Suppressor macrophage treated with lipopolysaccharide for 4 hours (primary cell): ENCODE results near the gene CES1.
"Not testable (repeated sequence)": the region's sequence is repeated elsewhere in the genome, so short reads cannot be mapped to it uniquely, and the experiment has no call there.

Source experiments
- DNase-seq: peaks from one replicate; pipeline ENCODE4 v3.0.0-alpha.2; 2020

CES1 gene

DNA sequence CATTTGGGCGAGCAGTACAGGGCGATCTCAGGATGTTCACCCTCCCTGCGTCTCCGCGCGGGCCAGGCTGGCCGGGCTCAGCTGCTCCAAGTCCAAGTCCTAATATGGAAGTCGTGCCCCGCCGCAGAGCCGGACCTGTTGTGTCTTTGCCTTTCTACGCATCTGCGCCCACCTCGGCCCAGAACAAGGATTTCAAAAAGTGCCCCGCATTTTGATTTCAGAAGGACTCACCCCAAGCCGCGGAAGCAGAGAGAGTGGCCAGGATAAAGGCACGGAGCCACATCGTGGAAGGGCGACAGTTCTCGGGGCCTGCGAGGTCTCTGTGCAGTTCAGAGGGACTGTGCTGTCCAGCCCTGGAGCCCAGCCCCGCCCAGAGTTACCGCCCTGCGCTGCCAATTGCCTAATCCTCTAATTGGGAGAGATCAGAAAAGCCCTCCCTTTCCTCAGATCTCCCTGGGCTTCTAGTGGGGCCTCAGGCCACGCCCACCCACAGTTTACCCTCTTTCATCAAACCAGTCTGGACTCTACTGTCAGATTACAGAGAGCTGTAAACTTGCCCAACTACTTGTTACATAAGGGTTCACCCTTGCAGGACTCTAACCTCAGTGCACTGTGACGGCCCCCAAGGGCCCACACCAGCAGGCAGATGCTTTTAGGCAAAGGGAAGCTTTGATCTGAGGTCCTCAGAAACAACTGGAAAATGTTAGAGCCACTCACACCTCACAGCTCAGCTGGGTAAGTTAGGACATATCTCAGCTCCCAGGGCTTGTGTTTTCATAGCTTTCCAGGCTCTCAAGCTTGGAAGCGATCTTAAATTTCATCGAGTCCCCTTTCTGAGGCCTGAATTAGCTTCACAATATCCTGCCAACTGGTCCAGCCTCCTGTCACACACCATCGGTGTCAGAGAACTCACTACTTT, at the start of gene CES1:
Gene CES1, minus strand, starts transcription at position 324 of the 919 bp plus-strand sequence. Its CDS starts 41 bp downstream, at position 283.
- DNase-seq = peak; percentile 21

DNA sequence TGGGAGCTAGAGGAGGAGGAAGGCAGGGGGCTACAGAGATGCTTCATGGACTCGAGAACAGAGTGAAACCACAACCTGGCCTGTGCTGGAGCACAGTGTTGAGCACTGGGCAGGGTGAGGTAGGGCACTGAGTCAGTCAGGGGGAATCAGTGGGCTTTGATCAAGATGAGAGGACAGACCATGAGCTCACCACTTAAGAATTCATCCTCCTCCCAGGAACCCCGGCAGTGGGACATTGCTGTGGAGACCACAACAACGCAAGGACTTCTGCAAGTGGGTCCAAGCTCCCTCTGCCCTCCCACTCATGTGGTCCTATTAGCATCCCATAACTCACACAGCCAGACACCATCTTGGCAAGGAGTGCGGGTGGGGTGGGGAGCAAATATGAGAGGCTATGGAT, 44.0 kb upstream of the CES1 start:
- DNase-seq = no peak

DNA sequence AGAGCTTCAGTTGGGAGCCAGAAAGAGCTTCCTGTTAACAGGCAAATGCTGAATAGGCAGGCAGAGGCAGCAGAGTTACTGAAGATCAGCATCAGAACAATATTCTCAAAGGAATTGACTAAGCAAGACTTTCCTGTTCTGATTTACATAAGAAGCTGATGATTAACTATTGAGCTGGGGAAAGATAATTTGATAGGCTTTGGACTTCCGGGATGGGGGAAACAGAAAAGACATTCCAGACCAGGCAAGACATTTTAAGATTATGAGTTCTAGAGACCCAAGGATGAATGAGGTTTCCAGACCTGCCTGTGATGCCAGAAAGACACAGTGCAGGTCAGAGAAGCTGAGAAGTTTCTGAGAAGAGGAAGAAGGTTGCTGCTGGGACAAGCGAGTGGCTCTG, 42.4 kb upstream of the CES1 start, which contains the start of gene CES5A:
Gene CES5A, minus strand, starts transcription at position 101 of the 400 bp plus-strand sequence. CDS start 152 bp downstream, outside the sequence.
- no peak for DNase-seq

DNA sequence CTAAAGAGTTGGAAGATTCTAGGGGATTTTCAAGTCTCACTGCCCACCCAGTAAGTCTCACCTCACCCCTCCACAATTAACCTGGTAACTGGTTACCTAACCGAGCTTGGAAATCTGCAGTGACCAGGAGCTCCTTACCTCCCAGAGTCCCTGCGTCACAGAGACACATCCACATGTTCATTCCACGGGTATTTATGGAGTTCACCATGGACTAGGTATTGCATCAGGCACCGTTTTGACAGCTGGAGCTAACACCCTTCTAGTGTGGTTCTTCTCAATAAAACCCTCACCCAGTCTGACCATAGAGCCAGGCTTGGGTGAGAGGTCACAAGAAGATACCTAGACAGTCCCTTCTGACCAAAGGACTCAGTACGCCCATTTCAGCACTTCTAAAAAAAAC, 40.2 kb upstream of the CES1 start:
- DNase-seq = no peak

DNA sequence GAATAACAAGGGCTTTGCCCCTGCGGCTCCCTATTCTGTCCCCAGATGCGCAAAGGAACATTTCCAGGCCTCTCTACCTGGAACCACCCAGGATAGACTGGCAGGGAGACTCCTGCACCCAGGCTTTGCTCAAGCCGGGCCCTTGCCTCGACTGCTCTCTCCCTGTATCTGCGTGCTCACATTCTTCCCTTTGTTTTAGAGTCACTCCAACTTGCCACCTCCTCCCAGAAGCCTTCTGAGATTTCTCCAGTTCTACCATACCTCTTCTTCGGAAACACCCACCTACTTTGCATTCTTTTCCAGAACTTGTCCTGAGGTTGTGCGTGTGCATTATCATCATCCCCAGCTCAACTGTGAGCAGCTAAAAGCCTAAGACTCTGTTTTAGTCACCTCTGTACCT, 39.2 kb upstream of the CES1 start:
- no peak for DNase-seq

DNA sequence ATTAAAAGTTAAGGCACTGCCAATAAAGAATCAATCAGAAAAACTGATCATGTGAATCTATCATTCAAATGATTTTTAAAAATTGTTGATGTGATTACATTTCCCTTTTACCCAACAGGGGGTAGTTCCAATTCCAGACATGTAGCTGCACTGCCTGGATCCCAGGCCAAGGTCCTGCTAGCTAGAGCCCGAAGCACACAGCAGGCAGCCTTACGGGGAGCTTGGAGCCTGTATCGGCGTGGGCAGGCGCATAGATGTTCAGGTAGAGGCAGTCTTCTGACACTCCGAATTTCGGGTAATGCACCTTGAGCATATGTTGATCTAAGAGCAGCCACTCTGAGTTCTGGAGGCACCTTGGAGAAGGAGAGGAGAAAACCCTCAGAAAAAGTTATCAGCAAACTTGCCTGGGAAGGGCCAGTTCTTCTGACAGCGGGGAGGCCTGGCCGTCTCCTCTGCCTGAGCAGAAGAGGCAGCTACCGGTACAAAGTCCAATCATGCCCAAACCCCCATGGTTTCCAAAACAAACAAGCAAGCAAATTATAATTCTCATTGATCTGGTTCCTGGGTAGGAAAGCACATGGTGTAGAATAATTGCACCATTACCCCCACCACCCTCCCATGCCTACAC, 38.6 kb upstream of the CES1 start:
- DNase-seq = no peak

DNA sequence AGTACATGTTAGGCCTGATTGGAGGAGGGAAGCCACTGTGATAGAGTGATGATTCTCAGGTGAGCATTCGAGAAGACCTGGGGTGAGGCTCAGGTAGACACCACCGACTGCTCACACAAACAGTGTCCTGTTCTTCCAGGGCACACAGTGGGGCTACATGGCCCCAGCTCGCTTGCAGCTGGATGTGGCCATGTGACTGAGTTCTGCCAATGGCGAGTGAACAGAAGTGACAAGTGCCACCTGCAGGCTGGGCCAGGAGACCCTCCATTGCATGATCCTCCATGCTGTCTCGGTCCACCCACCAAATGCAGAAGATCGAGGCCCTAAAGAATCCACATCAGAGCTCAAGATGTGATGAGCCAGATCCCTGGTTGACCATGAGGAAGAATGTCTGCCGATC, 36.1 kb upstream of the CES1 start:
- no peak for DNase-seq

DNA sequence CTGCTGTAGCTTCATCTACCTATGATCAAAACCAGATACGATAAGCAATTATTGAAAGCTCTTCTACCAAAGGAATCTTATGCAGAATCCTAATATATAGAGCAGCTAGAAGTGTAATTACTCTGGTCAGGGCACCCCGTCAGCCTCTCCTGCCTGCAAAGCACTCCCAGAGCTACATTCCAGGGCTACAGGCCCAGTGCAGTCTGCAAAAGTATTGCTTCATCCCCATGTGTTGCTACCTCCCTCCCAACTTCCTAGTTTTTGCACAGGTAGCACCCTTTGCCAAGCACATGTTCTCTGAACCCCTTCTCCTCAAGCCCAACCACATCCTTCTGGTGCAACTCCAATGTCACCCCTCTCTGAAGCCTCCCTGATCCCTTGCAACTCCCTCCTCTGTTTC, 35.2 kb upstream of the CES1 start:
- no peak for DNase-seq

DNA sequence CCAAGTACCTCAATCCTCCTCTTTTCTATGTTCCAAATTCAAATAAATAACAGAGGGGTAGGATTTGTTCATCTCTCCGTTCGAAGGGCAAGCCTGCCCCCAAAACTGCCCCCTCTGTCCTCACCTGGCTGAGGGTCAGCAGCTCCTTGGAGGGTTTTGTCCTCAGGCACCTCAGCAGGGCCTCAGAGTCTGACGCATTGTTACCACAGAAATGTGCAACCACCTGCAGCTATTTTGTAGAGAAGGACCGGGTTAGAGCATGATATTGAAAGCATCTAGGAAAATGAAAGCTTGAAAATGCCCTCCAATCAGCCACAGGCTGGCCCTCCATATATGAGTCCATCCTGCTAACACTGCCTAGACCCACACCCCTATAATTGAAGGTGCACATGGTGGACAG, 28.4 kb upstream of the CES1 start:
- DNase-seq = no peak

DNA sequence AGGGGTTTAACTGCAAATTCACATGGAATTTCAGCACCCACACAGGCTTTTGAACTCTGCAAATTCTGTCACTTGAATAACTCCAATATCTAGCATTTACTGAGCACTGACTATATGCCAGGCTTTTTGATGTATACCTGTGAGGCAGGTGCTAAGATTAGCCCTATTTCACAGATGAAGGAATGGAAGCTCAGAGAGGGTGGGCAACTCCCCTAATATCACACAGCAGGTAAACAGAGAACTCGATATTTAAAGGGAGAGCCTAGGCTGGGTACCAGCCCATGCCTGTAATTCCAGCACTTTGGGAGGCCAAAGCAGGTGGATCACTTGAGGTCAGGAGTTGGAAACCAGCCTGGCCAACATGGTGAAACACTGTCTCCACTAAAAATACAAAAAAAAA, 24.8 kb upstream of the CES1 start:
- DNase-seq = not testable (repeated sequence)

DNA sequence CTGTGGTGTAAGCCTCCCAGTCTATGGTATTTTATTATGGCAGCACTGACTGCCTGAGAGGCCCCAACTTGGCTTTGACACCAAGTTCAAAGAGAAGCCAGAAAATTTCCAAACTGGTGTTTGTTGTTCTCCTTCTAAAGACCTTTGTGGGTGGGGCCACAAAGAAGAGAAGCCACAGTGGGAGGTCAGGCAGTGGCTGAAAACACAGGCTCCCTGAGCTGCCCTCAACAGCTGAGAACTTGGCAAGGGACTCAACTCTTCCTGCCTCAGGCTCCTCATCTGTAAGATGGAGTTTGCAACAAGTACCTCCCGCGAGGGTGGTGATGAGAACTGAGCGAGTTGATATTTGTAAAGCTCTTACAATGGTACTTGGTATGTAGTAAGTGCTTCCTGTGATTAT, 24.1 kb upstream of the CES1 start:
- DNase-seq = no peak

DNA sequence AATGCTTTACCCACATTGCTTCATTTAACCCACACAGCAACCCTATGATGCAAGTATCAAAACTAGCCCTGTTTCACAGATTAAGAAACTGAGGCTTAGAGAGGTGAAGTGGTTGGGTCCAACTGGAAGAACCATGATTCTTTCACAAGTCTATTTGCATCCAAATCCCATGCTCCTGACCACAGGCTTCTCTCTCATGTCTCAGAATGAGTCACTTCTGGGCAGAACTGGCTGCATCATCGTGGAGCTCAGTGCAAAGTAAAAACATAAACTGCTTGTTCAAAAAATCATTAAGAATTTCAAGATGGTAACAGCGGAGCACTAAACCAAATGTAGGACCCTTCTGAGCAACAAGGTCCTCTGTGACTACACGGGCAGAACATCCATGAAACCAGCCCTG, 20.2 kb upstream of the CES1 start:
- no peak for DNase-seq

DNA sequence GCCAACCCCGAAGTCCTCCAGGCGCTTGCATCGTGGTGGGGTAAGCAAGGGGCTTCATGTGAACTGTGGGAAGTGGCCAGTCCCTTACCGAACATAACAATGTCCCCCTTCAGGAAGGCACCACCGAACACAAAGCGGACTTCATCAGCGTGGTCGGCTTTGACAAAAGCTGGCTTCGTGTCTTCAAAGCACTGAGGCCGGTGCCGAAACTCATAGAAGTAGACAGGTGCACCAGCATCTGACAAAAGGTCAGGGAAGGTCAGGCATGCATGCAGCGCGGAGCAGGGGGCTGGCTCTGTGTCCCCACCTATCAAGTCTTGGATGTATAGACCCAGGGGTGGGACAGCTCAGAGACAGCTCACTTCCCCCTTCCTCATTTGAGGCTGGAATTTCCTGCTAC, 16.6 kb upstream of the CES1 start:
- DNase-seq = no peak

DNA sequence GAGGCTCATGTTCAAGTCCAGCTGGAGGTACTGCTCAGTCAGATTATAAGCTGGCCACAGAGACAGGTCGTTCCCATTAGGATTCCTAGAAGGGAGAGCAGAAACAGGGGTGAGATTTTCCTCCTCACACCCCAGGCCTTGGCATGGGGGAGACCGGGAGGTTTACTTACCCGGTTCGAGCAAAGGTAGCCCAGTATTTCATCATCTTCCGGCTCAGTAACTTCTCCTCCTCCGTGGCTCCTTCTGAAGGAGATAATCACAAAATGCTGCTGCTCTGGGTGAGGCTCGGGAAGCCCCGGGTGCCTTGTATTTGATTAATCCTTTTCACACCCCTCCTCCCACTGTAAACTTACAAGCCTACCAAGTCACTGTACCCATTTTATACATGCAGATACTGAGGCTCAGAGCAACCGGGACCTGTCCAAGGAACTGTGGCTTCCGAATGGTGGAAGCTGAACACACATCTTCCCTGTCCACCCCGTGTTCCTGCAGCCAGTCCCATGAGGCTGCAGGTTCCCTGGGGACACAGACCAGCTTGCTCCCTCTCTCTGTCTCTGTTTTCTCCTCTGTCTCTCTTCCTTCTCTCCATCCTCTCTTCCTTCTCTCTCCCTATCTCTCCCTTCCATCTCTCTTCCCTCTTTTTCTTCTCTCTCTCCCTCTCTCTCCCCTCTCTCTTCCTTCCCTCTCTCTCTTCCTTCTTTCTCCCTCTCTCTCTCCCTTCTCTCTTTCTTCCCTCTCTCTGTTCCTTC, 13.9 kb upstream of the CES1 start:
- no peak for DNase-seq

DNA sequence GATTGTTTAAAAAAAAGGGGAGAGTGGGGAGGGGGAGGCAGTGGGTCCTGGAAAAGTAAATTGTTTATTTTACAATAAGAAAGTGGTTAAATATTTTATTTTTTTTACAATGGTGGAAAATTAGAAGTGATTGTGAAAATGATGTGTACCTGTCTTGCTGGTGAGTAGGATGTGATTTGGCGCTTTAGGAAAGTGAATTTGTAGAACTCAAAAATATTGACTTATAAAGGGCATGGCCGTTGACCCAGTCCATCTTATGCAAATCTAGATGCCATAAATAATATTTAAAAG, 10.2 kb upstream of the CES1 start:
- no peak for DNase-seq

DNA sequence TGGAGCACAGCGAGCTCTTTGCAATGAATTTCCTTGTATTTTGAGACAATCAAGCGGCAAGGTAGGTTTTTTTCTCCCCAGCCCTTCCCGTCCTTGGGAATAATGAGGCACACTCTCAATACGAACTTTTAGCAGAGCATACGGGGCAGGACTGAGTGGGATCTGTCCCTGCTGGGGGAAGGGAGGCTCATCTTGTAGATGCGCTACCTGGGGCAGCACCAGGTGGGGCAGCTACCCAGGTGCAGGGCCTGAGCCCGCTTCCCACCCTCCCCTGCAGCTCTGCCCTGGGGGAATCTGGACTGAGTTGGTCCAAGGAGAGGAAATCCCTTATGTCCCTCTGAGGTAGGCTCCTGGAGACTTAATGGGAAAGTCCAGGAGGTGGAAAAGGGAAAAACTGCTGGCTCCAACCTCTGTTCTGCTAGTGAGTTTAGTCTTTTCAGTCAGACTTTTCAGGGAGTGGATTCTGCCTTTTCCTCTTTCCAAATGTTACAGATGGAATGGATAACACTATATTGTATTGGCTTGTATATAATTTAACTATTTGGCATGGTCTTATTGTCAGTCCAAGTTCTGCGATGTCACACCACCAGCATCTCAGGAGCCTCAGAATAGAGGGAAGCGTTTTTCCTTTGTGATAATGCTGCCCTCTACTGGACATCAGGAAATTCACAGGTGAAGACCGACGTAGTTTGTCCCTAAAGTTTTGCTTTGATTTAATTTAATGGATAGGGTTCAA, 9.6 kb upstream of the CES1 start:
- DNase-seq = peak; percentile 66

DNA sequence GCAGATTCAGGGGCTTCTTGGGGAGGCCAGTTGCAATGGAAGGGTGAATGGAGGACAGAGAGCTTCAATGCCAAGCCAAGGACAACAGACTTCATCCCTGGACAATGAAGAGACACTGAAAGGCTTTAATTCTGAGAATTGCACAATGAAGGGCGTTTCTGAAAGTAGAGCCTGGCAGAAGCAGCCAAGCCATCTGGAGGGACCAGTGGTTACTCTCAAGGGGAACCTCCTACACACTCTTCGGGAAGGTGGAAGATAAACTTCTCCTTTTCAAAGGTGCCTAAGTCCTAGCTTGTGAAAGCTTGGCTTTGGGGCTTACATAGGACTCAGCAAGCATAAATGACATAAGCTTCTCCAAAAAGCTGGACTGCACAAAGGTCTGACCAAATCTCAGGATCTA, 6.2 kb upstream of the CES1 start:
- DNase-seq = peak; percentile 44

DNA sequence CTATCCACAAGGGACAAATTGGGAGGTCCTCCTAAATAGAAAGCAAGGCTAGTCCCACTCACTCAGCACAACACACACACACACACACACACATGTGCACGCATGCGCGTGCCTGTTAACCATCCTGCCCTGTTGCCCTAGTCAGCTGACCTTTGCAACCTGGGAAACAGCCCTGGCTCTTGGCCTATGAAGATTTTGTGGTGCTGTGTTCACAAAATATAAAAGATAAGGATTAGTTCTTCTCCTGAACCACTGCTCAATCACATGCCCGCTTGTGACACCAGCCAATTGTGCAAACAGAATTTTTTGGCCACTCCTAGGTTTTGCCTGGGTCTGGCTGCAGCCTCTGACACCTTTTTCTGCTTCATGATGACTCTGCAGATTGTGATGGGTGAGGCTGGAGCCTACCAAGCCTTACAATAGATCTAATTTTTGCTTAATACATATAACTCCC, 3.3 kb upstream of the CES1 start:
- peak; percentile 13 for DNase-seq

DNA sequence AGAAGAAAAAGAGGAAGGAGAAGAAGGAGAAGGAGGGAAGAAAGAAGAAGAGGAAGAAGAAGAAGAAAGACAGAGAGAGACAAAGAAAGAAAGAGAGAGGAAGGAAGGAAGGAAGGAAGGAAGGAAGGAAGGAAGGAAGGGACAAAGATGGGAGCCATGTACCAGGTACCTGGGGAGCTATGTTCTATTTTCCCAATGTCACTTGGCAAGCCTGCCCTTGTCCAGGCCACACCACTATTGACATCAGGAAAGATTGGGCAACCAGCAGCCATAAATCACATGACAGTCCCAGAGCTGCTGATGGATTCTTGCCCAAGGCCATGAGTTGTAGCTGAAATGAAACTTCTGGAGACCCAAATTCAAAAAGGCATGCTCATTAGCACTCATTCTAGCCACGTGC, 2.7 kb upstream of the CES1 start:
- peak; percentile 67 for DNase-seq

DNA sequence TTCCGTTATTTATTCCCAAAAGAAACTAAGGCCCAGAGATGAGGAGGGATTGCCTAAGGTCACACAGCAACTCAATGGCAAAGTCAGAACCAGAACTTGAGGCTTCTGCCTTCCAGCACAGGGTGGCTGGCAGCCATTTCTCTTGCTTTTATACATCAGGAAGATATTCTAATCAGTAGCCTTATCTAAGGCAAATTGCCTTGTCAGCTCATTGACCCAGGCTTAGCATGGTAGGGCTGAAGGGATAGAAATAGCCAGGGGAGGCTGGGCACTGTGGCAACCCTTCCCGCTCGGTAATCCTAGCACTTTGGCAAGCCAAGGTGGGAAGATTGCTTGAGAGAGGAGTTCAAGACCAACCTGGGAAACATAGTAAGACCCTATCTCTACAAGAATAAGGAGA, 2.3 kb upstream of the CES1 start:
- DNase-seq = not testable (repeated sequence)

DNA sequence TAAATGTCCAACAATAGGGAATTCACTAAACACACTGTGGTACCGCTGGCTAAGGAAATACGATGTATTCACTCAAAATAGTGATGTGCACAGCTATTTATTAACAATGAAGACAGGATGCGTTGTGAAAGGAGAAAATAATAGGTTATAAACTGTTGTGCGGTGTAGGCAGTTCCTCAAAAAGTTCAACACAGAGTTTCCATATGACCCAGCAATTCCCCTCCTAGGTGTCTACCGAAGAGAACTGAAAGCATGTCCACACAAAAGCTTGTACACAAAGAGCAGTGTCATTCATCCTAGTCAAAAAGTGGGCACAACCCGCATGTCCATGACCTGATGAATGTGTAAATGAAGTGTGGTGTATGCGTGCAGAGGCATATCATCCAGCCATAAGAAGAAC, 1.2 kb upstream of the CES1 start:
- peak; percentile 35 for DNase-seq

DNA sequence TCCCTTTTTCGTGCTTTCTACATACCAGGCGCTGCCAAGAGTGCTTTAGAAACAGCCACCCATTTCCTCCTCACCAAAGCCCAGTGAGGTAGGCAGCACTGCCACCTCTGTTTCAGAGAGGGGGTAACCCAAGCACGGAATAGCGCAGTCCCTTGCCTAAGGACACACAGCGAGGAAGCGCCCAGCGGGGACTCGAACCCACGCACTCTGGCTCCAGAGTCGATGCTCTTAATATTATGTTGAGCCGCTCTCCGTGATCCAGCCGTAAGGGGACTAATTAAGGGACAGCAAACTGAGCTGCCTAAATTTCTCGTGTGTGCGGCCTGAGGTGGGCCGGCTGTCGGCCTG, 497 bp downstream of the CES1 start:
- no peak for DNase-seq

DNA sequence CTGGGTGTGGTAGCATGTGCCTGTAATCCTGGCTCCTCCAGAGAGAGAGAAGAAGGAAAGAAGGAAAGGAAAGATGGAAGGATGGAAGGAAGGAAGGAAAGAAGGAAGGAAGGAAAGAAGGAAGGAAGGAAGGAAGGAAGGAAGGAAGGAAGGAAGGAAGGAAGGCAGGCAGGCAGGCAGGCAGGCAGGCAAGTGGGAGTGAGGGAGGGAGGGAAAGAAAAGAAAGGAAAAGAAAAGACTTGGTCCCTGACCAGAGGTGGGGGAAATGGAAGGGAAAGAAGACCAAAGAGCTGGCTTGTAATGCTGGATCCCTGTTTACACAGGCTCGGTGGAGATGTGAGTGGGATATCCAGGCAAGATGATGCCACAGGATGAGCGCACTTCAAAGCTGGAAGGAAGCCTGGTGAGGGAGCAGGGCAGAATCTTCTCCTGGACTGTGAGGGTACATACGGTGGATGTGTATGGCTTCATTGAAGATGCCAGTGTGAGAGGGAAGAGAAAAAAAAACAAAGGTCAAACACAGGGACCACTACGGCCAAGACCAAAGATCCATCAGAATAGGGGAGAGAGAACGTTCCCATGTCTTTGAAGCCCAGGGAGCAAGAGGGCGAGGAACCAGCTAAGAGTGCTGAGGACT, 2.1 kb downstream of the CES1 start:
- no peak for DNase-seq
